GM18867 (cell line): ENCODE data around the gene MYH9.
"Not testable (repeated sequence)": the region's sequence is repeated elsewhere in the genome, so short reads cannot be mapped to it uniquely, and the experiment has no call there.

ENCODE experiments used
- ATAC-seq: cut with Tn5 transposase; IDR thresholded peaks from one replicate; pipeline ENCODE4 v1.9.1; 2021; ENCODE audit warnings: mild to moderate bottlenecking, moderate library complexity; ENCODE audit not compliant: unreplicated experiment

The MYH9 gene

DNA sequence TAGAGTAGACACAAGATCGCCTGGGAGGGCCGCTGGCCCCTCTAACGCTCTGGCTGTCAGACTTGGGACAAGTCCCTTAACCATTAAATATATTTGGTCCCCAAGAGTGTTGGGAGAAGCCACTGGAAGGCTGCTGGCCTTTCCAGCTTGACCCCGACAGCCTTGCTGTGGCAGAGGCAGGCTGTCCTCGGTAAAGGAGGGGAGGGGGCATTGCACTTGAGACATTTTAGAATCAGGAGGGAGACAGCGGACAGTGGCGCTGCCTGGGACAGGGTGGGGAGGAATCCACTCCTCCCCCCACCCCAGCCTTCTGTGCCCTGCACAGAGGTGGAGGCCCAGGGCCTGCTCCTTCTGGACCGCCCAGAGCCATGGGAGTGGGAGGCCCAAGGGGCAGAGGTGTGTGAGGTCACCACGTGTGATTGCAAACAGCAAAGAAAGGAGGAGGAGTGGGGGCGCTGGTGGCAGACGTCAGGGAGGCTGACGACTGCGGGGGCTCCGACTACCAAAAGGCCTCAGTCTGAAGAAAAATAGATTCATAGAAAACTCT lies 105.9 kb downstream of the MYH9 start:
- no peak for ATAC-seq

DNA sequence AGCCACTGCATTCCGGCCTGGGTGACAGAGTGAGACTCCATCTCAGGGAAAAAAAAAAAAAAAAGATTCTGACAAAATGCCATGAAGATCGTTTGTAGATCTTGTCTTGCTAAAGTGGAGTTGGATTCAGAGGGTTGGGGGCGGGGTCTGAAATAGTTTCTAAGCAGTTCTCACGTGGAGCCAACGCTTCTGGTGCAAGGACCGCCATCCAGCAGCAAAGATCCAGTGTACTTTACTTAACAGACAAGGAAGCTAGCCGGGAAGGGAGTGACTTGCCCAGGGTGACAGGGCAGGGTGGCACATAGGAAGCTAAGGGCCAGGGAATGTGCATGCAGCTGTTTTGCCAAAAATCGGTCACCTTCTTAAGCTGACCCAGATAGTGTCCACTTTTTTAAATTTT lies 107.4 kb downstream of the MYH9 start:
- no peak for ATAC-seq

DNA sequence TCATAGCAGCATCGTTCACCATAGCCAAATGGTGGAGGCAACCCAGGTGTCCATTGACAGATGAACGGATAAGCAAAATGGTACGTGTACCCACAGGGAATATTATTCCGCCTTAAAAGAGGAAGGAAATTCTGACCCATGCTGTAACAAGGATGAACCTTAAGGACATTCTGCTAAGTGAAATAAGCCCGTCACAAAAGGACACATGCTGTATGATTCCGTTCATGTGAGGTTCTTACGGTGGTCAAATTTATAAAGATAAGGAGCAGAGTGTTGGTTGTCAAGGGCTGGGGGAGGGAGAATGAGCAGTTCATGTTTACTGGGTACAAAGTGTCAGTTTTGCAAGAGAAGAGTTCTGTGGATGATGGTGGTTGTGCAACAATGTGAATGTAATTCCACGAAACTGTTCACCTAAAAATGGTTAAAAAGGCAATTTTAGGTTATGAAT lies 108.5 kb downstream of the MYH9 start:
- ATAC-seq, result no peak

DNA sequence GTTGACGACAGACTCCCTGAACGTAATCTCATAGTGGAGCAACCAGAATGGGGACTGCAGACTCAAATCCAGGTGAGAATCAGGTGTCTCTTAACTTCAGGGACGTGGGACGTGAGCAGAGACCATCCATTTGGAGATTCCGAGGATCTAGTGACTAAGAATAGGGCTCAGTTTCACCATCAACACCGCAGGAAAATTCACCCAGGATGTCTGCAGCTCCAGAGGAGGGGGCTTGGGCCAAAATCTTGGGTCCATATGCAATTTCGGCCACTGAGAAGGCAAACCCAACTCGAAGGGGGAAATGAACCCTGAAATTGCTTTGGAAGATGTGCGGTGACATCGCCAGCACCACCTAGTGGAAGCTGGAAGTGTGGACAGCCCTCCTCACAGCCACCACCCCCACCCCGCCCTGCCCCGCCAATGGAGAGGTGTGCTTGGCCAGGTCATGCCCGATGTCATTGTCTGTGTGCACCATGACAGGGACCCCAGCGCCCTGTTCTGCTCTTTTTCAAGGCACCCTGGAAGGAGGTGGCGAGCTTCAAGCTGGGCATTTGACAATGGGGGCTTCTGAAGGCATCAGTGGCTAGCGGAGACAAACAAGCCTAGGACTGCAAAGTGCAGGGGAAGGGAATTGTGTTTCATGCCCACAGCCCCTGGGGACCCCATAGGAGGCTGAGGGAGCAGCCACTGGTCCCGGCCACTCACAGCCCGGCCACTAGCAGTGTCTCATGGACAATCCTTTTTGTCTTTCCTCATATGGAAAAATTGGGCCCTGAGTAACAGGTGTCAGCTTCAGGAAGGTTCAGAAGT lies 110.1 kb downstream of the MYH9 start:
- ATAC-seq, result no peak

DNA sequence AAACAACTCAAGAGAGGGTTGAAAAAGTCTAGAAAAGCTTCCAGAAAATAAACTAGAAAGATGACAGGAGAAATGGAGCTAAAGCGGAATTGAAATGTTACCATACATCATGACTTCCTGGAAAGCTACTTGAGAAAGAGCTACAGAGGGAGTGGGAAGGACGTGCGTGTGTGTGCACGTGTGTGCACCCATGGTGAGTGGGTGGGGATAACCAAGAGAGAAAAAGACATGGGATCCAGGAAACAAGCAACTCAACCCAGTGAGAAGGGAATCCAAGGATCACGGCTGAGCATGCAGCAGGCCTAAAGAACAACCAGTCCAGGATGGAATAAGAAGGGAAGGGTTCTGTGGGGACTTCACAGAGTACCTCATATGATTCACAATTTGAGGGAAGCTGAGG lies 113.2 kb downstream of the MYH9 start:
- no peak for ATAC-seq

DNA sequence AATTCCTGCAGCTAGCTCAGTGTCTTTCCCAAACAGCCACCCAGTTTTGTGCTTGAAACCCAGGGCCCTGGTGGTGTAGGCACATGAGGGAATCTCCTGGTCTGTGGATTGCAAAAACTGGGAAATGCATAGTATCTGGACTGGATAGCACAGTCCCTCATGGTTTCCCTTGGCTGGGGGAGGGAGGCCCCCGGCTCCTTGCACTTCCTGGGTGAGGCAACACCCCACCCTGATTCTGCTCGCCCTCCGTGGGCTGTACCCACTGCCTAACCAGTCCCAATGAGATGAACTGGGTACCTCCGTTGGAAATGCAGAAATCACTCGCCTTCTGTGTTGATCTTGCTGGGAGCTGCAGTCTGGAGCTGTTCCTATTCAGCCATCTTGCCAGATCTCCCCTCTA lies 115.8 kb downstream of the MYH9 start:
- not testable (repeated sequence) for ATAC-seq

- not testable (repeated sequence) for ATAC-seq
Observed at GRCh38 chr22:36271231-36271630, 116.5 kb downstream of the MYH9 start.

DNA sequence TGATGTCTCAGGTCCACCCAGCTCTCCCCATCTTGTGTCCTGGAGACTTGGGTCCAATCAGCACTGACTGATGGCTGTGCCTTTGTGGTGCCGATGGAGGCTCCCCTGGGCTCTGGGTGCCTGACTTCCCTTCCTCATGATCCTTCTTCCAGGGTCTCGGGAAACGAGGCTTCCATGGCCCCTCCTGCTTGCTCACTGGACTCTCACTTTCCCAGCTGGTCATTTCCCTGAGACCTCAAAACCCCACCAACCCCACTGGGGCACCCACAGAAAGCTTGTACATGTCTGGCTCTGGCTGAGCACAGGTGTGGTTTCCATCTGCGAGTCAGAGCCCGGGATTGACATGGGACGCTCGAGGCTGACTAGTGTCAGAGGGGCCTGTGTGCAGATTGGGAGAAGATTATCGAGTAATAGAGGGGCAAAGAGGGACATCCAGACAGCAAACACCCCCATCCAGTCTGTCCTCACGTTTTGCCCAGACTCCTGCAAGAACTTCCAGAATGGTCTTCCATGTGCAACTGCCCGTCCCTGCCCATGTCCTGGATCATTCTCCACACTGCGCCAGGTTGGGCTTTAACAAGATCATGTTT lies 119.8 kb downstream of the MYH9 start:
- ATAC-seq, result no peak

DNA sequence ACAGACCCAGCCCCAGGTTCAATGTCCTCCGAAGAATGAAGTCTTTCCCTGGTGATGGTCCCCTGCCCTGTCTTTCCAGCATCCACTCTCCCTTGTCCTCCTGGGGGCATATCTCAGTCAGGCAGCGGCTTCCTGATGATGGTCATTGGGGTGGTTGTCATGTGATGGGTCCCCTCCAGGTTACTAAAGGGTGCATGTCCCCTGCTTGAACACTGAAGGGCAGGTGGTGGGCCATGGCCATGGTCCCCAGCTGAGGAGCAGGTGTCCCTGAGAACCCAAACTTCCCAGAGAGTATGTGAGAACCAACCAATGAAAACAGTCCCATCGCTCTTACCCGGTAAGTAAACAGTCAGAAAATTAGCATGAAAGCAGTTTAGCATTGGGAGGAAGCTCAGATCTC lies 120.7 kb downstream of the MYH9 start:
- no peak for ATAC-seq

- ATAC-seq, result not testable (repeated sequence)
Observed at GRCh38 chr22:36263886-36264664, 123.7 kb downstream of the MYH9 start.

DNA sequence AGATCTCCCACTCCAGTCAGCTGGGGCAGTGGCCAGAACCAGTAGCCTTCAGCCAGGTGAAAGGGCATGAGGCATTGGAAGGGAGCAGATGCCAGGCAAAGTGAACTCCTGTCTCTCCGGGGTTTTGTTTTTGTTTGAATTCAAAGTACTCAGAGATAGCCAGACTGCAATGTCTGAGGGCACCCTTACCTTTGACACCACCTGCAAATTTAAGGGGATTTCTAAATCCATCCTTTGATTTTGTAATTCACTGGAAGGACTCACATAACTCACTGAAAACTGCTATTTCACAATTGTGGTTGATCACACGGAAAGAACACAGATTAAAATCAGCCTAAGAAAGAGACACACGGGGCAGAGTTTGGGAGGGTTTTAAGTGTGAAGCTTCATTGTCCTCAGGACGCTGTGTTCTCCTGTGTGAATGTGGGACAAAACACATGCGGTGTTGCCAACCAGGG lies 124.5 kb downstream of the MYH9 start:
- not testable (repeated sequence) for ATAC-seq

DNA sequence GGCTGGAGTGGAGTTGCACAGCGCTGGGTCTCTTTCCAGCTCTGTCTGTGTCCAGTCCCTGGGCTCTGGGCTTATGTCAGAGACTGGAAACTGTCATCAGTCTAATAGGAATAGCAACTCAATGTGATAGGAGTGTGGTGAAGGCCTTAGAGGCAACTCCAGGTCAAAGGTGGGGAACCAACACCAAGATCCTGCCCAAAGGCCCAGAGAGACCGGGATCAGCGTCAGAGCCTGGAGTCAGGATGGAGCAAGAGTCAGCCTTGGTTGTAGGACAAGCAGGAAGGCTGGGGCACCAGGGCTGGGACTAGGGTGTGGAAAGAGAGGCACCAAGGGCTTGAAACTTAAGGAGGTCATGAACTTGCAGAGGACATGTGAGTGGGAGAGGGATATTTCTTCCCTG lies 125.5 kb downstream of the MYH9 start:
- not testable (repeated sequence) for ATAC-seq

DNA sequence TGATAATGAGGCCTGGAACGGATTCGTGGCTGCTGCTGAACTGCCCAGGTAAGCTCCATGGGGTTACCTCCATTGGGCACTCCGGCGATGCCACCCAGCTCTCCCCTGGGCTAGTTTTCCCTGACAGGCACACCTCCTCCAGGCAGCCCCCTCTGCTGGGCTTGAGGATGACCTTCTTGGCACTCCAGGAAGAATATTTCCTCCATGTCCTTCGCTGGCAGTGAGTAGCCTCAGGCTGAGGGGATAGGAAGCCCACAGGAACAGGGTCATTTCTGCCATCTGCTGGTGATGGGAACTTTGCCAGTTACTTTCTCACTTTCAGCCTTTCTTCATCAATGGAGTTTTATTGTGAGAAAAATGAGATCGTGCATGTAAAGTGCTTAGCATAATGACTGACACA lies 126.1 kb downstream of the MYH9 start:
- not testable (repeated sequence) for ATAC-seq

DNA sequence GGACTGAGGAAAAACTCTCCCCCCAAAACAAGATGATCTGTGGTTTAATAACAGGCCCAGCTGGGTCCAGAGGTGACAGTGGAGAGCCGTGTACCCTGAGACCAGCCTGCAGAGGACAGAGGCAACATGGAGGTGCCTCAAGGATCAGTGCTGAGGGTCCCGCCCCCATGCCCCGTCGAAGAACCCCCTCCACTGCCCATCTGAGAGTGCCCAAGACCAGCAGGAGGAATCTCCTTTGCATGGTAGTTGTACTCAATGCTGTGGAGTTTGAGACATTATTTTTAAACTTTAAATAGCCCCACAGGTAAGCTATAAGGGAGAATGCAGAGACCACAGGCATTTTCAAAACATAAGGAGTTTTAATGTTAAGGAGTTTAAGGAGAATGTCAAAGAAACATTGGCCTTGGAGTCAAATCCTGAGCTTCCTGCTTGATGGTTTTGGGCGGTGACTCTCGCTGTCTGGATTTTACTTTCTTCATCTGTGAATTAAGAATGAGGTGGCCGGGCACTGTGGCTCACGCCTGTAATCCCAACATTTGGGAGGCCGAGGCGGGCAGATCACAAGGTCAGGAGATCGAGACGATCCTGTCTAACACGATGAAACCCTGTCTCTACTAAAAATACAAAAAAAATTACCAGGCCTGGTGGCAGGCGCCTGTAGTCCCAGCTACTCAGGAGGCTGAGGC lies 128.0 kb downstream of the MYH9 start:
- no peak for ATAC-seq

- no peak for ATAC-seq
Observed at GRCh38 chr22:36258701-36259614, 128.8 kb downstream of the MYH9 start.

GRCh38 chr22:36257948-36258670 lies 129.7 kb downstream of the MYH9 start:
- ATAC-seq, result no peak

DNA sequence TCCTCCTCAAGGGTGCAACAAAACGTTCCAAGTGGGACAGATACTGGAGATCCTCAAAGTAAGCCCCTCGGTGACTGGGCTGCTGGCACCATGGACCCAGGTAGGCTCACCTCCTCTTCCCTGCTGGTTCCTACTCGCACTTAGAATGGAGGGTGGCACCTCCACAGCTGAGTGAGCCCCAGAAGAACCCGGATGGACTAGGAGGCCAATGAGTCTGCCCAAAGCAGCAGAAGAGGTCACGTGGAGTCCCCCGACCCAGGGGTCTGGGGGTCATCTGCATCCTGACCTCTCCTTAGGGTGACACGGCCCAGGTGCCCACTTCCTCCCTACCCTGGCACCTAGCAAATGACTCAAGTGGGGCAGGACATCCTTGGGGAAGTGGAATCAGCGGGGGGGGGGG lies 130.5 kb downstream of the MYH9 start:
- ATAC-seq, result no peak

- no peak for ATAC-seq
Observed at GRCh38 chr22:36256478-36256877, 131.3 kb downstream of the MYH9 start.

GRCh38 chr22:36255572-36255971 lies 132.2 kb downstream of the MYH9 start:
- ATAC-seq, result not testable (repeated sequence)
